ENCODE results near the gene WIPF2. TPM values are rescaled to one million over a fixed set of nuclear protein-coding genes. Genes with fewer than 3 reads are reported as not detected.

WIPF2 gene
- total and polyA plus RNA-seq, 2 donors from 2014 or later = 9.9 to 36.4 TPM

GRCh38 chr17:40317880-40318829, 99.1 kb downstream of the WIPF2 start:
- no peak for FAIRE-seq
- intact Hi-C loops (cut with DNase I) = no loop called here
- no peaks in the 10 kb centered on the region for H3K27me3 ChIP-seq (ENCODE audit: control insufficient read depth, insufficient read depth, low read length)
- H3K9ac ChIP-seq (ENCODE audit: low read length in 3 of 3) = peak overlapping the region; percentile 28 to 81 (median 74)
- TF ChIP-seq, protein P1, sequence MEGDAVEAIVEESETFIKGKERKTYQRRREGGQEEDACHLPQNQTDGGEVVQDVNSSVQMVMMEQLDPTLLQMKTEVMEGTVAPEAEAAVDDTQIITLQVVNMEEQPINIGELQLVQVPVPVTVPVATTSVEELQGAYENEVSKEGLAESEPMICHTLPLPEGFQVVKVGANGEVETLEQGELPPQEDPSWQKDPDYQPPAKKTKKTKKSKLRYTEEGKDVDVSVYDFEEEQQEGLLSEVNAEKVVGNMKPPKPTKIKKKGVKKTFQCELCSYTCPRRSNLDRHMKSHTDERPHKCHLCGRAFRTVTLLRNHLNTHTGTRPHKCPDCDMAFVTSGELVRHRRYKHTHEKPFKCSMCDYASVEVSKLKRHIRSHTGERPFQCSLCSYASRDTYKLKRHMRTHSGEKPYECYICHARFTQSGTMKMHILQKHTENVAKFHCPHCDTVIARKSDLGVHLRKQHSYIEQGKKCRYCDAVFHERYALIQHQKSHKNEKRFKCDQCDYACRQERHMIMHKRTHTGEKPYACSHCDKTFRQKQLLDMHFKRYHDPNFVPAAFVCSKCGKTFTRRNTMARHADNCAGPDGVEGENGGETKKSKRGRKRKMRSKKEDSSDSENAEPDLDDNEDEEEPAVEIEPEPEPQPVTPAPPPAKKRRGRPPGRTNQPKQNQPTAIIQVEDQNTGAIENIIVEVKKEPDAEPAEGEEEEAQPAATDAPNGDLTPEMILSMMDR (IDR thresholded peaks at IDR 0.05; ENCODE audit: borderline replicate concordance, extremely low read depth, insufficient read depth) = no peak
- H3K9me3 ChIP-seq (ENCODE audit: control insufficient read depth in 2 of 3, insufficient read depth in 1 of 3, low read length in 3 of 3) = no peaks in the 10 kb centered on the region
- peak; percentile 96 to 99 (median 98) for DNase-seq
- peaks cover 3 to 68% (median 47%) of the 10 kb centered on the region in 3 donors for H3K4me1 ChIP-seq (ENCODE audit: control insufficient read depth in 2 of 3, insufficient read depth in 2 of 3, low read depth in 1 of 3, low read length in 3 of 3)
- no peaks in the 10 kb centered on the region for H3K36me3 ChIP-seq (ENCODE audit: control insufficient read depth in 2 of 3, insufficient read depth in 3 of 3, low read length in 3 of 3)
- peak overlapping the region; percentile 91 to 93 for H3K27ac ChIP-seq (ENCODE audit: low read depth in 2 of 2, low read length in 2 of 2)
- peak overlapping the region; percentile 45 to 79 (median 74) for H3K4me3 ChIP-seq (ENCODE audit: low read length in 3 of 3)

DNA sequence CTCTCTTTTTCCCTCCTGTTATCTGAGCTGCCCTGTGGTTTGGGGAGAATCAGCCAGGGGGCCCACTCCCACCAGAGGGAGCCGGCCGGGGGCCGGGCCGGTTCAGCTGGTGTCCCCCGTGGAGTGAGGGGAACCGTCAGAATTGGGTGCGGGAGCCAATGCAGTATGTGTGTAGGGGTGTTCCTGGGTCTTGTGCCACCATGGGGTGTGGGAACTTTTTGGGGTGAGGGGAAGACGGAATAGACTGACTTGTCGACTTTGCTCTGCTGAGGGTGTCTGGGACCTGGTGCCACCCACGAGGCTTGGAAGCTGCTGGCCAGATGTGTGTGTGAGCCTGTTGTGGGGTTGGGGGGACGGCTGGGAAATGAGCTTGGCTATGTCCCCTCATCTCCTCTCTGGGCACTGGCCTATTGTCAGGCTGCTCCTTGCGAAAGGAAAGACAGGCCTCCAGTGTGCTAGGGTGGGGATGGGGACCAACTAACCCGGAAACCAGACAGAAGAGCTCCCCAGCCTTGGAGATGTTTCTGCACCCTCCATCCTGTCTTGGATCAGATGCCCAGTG, 99.8 kb downstream of the WIPF2 start:
- no peaks in the 10 kb centered on the region for H3K36me3 ChIP-seq (ENCODE audit: control insufficient read depth in 2 of 3, insufficient read depth in 3 of 3, low read length in 3 of 3)
- H3K4me1 ChIP-seq (ENCODE audit: control insufficient read depth in 2 of 3, insufficient read depth in 2 of 3, low read depth in 1 of 3, low read length in 3 of 3) = peaks cover 3 to 68% (median 48%) of the 10 kb centered on the region in 3 donors
- H3K4me3 ChIP-seq (ENCODE audit: low read length in 3 of 3) = peak overlapping the region; percentile 44 to 79 (median 74)
- H3K9me3 ChIP-seq (ENCODE audit: control insufficient read depth in 2 of 3, insufficient read depth in 1 of 3, low read length in 3 of 3) = no peaks in the 10 kb centered on the region
- H3K27ac ChIP-seq (ENCODE audit: low read depth in 2 of 2, low read length in 2 of 2) = peak overlapping the region; percentile 34 to 91
- intact Hi-C loops (cut with DNase I) = no loop called here
- H3K27me3 ChIP-seq (ENCODE audit: control insufficient read depth, insufficient read depth, low read length) = no peaks in the 10 kb centered on the region
- TF ChIP-seq, protein P1 (IDR thresholded peaks at IDR 0.05; ENCODE audit: borderline replicate concordance, extremely low read depth, insufficient read depth) = no peak
- FAIRE-seq (no peak), DNase-seq (peak in 3 of 5 donors; percentile 56 to 82 (median 67))
- H3K9ac ChIP-seq (ENCODE audit: low read length in 3 of 3) = peak overlapping the region; percentile 12 to 81 (median 74)

DNA sequence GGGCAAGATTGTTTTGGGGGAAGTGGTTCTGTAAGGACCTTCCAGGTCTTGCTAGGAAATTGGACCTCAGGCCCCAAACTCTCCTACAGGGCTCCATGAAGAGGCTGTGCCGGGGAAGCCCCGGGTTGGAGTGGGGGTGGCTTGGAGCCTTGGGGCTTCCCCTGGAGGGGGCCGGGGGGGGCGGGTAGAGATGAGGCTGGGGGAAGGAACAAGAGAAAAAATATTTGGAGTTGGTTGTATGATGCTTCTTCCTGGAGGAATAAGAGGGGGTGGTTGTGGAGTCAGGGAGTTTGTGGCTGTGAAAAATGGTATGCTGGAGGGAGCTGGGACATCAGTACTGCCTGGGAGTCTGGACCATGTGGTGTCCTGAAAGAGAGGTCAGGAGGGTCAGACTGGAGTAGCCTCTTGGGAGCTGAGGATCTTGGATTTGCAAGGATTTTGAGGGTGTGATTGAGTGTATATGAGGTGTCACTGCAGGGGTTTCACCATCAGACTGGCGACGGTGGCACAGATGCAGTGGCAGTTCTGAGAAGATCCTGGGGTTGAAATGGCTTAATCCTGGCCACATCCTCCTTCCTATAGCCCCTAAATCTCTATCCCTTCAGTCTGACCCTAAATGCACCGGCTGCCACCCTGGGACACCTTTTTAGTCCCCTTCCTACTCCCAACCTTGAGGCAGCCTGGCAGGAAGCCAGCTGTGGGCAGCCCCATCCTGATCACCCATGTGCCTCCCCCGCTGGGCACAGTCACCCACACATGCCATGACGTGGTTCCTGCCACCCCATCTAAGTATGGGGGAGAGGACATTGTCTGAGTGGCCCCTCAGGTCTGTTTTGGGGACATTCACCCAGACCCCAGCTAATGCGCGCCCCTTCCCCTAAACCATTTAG, 100.8 kb downstream of the WIPF2 start:
- Histone ChIP-seq H3K27ac (ENCODE audit: low read depth in 2 of 2, low read length in 2 of 2) (peak overlapping the region; percentile 94 to 95), H3K4me3 (ENCODE audit: low read length in 3 of 3) (peak overlapping the region in 2 of 3 donors; percentile 47 to 79), H3K9ac (ENCODE audit: low read length in 3 of 3) (peak overlapping the region in 2 of 3 donors; percentile 13 to 68), H3K36me3 (ENCODE audit: control insufficient read depth in 2 of 3, insufficient read depth in 3 of 3, low read length in 3 of 3) (no peaks in the 10 kb centered on the region), H3K27me3 (ENCODE audit: control insufficient read depth, insufficient read depth, low read length) (no peaks in the 10 kb centered on the region), H3K4me1 (ENCODE audit: control insufficient read depth in 2 of 3, insufficient read depth in 2 of 3, low read depth in 1 of 3, low read length in 3 of 3) (peaks cover 3 to 70% (median 54%) of the 10 kb centered on the region in 3 donors), H3K9me3 (ENCODE audit: control insufficient read depth in 2 of 3, insufficient read depth in 1 of 3, low read length in 3 of 3) (no peaks in the 10 kb centered on the region)
- TF ChIP-seq, protein P1 (IDR thresholded peaks at IDR 0.05; ENCODE audit: borderline replicate concordance, extremely low read depth, insufficient read depth) = no peak
- peak in 2 of 5 donors; percentile 65 to 88 for DNase-seq
- intact Hi-C loops (cut with DNase I) = no loop called here
- no peak for FAIRE-seq
